GM12878 (cell line): ENCODE measurements around the gene GIPC1. TPM values are rescaled to one million over a fixed set of nuclear protein-coding genes. Genes with fewer than 3 reads are reported as not detected.

Source experiments
- ATAC-seq: fragments of 200-7000 bp; cut with Tn5 transposase; 3 replicates; pipeline ENCODE4 v1.9.1; 2020; ENCODE audit warnings: mild to moderate bottlenecking, moderate library complexity
- BruUV-seq: library from RNA; stranded (reverse); fragments of 400-500 nt; replicated peaks from 2 replicates; lab custom pipeline; 2021; lab: Mats Ljungman, UMichigan
- CTCF ChIA-PET: fragments of 300-600 bp; sonication (Branson Sonifier 250); formaldehyde crosslinking; extraction: SDS; loops from one replicate; lab custom pipeline; 2021; ENCODE audit warnings: inconsistent platforms; lab: Yijun Ruan, JAX
- POLR2A ChIA-PET: fragments of 350-600 bp; formaldehyde crosslinking; extraction: SDS; loops from one replicate; lab custom pipeline; 2021; ENCODE audit warnings: inconsistent platforms; lab: Charles Lee
- RAD21 ChIA-PET: fragments of 300-600 bp; sonication (Branson Sonifier 250); formaldehyde crosslinking; loops from one replicate; lab custom pipeline; 2023; ENCODE audit warnings: antibody characterized with exemption; ENCODE audit not compliant: unreplicated experiment; lab: Charles Lee
- SMC1A ChIA-PET: fragments of 300-600 bp; sonication (Branson Sonifier 250); formaldehyde crosslinking; loops from one replicate; lab custom pipeline; 2023; ENCODE audit not compliant: unreplicated experiment, uncharacterized antibody; lab: Charles Lee
- DNase-seq: peaks from one replicate; pipeline ENCODE4 v3.0.0-alpha.2; 2011; ENCODE audit warnings: low read depth, low spot score
- FAIRE-seq: peaks from 3 replicates; lab custom pipeline; 2011; peaks lifted over from hg19 to GRCh38; lab: Jason Lieb, UNC
- H2AFZ ChIP-seq: 2 replicates; pipeline ENCODE4 v1.6.0; 2011; ENCODE audit warnings: low read depth, low read length, control low read depth; ENCODE audit not compliant: control insufficient read depth
- H3K27ac ChIP-seq: 2 replicates; pipeline ENCODE4 v1.5.1; 2011; ENCODE audit warnings: control low read depth; ENCODE audit not compliant: control insufficient read depth, insufficient read depth
- H3K27me3 ChIP-seq, 2 experiments: replicated peaks in 1 of 2; 2 replicates each; pipeline versions ENCODE4 v1.6.0 to v1.6.1; 2011; ENCODE audit warnings: low read length in 1 of 2; ENCODE audit not compliant: control insufficient read depth in 2 of 2, insufficient read depth in 2 of 2
- H3K36me3 ChIP-seq, 2 experiments: 2 replicates each; pipeline ENCODE4 v1.5.1; 2011; ENCODE audit warnings: low read length in 1 of 2; ENCODE audit not compliant: control insufficient read depth in 2 of 2, insufficient read depth in 2 of 2
- H3K4me1 ChIP-seq: 2 replicates; pipeline ENCODE4 v1.6.1; 2011; ENCODE audit warnings: mild to moderate bottlenecking, low read length, moderate library complexity, mixed read lengths; ENCODE audit not compliant: control insufficient read depth, insufficient read depth
- H3K4me2 ChIP-seq: 2 replicates; pipeline ENCODE4 v1.6.0; 2011; ENCODE audit warnings: control low read depth; ENCODE audit not compliant: control insufficient read depth, insufficient read depth
- H3K4me3 ChIP-seq: fragments of 200-600 bp; sonication (generic); 2 replicates; pipeline ENCODE4 v1.5.1; 2016
- H3K79me2 ChIP-seq: 2 replicates; pipeline ENCODE4 v1.6.0; 2011; ENCODE audit warnings: low read length; ENCODE audit not compliant: control insufficient read depth, insufficient read depth
- H3K9ac ChIP-seq: 2 replicates; pipeline ENCODE4 v1.8.0; 2011; ENCODE audit warnings: low read length, control low read depth, mixed read lengths; ENCODE audit not compliant: control insufficient read depth, insufficient read depth
- H3K9me3 ChIP-seq: replicated peaks from 3 replicates; pipeline ENCODE4 v1.5.1; 2011; ENCODE audit warnings: mild to moderate bottlenecking, low read length; ENCODE audit not compliant: control insufficient read depth, insufficient read depth
- H4K20me1 ChIP-seq: 2 replicates; pipeline ENCODE4 v1.6.0; 2011; ENCODE audit not compliant: control insufficient read depth, insufficient read depth
- HDAC2 ChIP-seq: fragments of 200-600 bp; sonication (generic); IDR thresholded peaks from 2 replicates; pipeline ENCODE4 v1.6.1; 2017
- MXI1 ChIP-seq: fragments of 150-350 bp; IDR thresholded peaks from 2 replicates; pipeline ENCODE4 v1.6.1; 2011; ENCODE audit warnings: low read depth, mild to moderate bottlenecking, inconsistent platforms, low read length, improper control_type of control experiment
- RAD21 ChIP-seq: IDR thresholded peaks from 2 replicates; pipeline ENCODE4 v1.6.1; 2011; ENCODE audit warnings: mild to moderate bottlenecking, low read depth, low read length, moderate library complexity; ENCODE audit not compliant: insufficient read depth
- SREBF1 ChIP-seq: IDR thresholded peaks from 2 replicates; pipeline ENCODE4 v1.6.1; 2012; ENCODE audit warnings: mild to moderate bottlenecking, low read length
- WGBS: methylation state at CpG from one replicate; pipeline ENCODE4 v1.1.6; 2016; ENCODE audit warnings: low lambda C conversion rate; ENCODE audit not compliant: insufficient replicate concordance, insufficient coverage; ENCODE audit errors: missing lambda C conversion rate; 5-methylcytosine and 5-hydroxymethylcytosine counted together
- in situ Hi-C: fragments of 300-500 bp; cut with MboI; formaldehyde crosslinking; loops from 9 replicates; pipeline ENCODE4 v1.14.3; 2018; ENCODE audit warnings: mixed read lengths
- intact Hi-C: fragments of 100-400 bp; cut with micrococcal nuclease; formaldehyde crosslinking; loops from one replicate; pipeline ENCODE4 v1.14.2; 2022; ENCODE audit not compliant: unreplicated experiment
- polyA plus RNA-seq, 11 experiments: library from polyadenylated mRNA; depleted of rRNA in 4 of 11; unstranded in 6 of 11; stranded (reverse) in 5 of 11; fragments of >200 nt; fragmentation: Nextera tagmentation in 4 of 11; fragmentation: Illumina TruSeq in 1 of 11; extraction: Ambion mirVana in 4 of 11; extraction: Trizol in 1 of 11; gene quantifications; 1 replicate in 1 of 11; 2 replicates in 10 of 11; pipeline versions ENCODE4 v1.2.1 to v1.2.3, GENCODE V29; 2011 to 2016; ENCODE audit warnings: inconsistent platforms in 2 of 11, missing spikeins in 2 of 11, low read depth in 1 of 11
- total RNA-seq, 4 experiments: library from RNA; depleted of rRNA in 3 of 4; stranded (reverse); fragments of >200 nt in 3 of 4; fragmentation: Illumina TruSeq in 1 of 4; extraction: Trizol in 1 of 4; gene quantifications; 2 replicates each; pipeline versions ENCODE4 v1.2.1 to v1.2.3, GENCODE V29; 2013 to 2021
- TF ChIP-seq, protein P1 (sequence below): IDR thresholded peaks from 2 replicates; pipeline ENCODE4 v1.6.1; 2012; ENCODE audit warnings: low read depth, low read length, improper control_type of control experiment

The GIPC1 gene
- total and polyA plus RNA-seq, 10 of the 15 experiments (the other 5 are each of a cell fraction or from before 2014, with no cell fraction given) = 0.47 to 24.1 (median 13.6) TPM

DNA sequence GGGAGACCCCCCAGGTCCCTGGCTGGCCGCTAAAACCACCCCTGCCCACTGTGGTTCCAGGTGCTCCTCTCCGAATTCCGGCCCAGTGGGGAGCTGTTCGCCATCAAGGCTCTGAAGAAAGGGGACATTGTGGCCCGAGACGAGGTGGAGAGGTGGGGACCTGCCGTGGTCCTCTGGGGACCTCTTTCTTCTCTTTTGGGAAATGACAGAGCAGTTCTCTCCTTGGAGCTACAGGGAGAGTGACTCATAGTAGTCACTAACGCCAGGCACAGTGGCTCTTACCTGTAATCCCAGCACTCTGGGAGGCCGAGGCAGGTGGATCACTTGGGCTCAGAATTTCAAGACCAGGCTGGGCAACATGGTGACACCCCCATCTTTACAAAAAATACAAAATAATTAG is 28.1 kb downstream of the GIPC1 start:
- no peaks in the 10 kb centered on the region for H4K20me1 ChIP-seq
- H3K79me2 ChIP-seq = no peaks in the 10 kb centered on the region
- CTCF ChIA-PET = interaction anchor here (0.9 to 2.4 kb wide), 9 partner anchors 10 to 331 kb away, joined by 3 to 8 read pairs (median 3); partner anchors contain the start of gene ASF1B
- WGBS = 39% methylated on average over 9 of the region's 9 CpGs
- H3K4me3 ChIP-seq = no peak overlapping the region
- H3K9ac ChIP-seq = no peak overlapping the region
- DNase-seq (no peak), ATAC-seq (no peak), FAIRE-seq (no peak)
- H3K36me3 ChIP-seq = peaks cover 7 to 8% of the 10 kb centered on the region in 2 experiments; a peak in 3 of 4 replicates
- peaks cover 0 to under 1% of the 10 kb centered on the region in 2 experiments; a peak in 2 of 4 replicates for H3K27me3 ChIP-seq
- POLR2A ChIA-PET = no interaction called here
- in situ Hi-C loops (no loop called here), intact Hi-C loops (no loop called here)
- no TSS peak for BruUV-seq
- SMC1A ChIA-PET = no interaction called here
- RAD21 ChIA-PET = interaction anchor here (1.2 kb wide), 1 partner anchor 38 kb away, joined by 3 read pairs; no protein-coding TSS in a partner anchor
- no peaks in the 10 kb centered on the region for H3K4me1 ChIP-seq
- no peak overlapping the region for H3K4me2 ChIP-seq
- no peak overlapping the region for H3K27ac ChIP-seq
- no peaks in the 10 kb centered on the region for H3K9me3 ChIP-seq
- H2AFZ ChIP-seq = no peak overlapping the region
- TF ChIP-seq HDAC2 = no peak
- 0 out of 2 replicates have a peak, but pooled peaks have one; percentile 23 for TF ChIP-seq RAD21
- TF ChIP-seq, all 136 proteins: peak for 1

DNA sequence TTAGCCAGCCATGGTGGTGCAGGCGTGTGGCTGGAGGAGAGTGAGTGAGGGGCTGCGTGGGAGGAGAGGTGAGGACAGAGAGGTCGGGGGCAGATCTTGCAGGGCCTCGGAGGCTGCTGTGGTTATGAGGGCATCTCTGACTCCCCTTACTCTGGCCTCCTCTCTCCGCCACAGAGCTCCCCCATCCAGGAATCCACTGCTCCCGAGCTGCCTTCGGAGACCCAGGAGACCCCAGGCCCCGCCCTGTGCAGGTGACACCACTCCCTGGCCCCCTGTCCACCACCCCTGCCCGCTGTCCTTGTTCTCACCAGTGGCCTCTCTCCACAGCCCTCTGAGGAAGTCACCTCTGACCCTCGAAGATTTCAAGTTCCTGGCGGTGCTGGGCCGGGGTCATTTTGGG is 28.5 kb downstream of the GIPC1 start:
- H2AFZ ChIP-seq = no peak overlapping the region
- no peaks in the 10 kb centered on the region for H3K9me3 ChIP-seq
- no TSS peak for BruUV-seq
- ChIA-PET SMC1A (no interaction called here), RAD21 (interaction anchor here (1.2 kb wide), 1 partner anchor 38 kb away, joined by 3 read pairs; no protein-coding TSS in a partner anchor), POLR2A (interaction anchor here (0.5 to 0.6 kb wide), 2 partner anchors 71 to 1984 kb away, joined by 3 read pairs; no protein-coding TSS in a partner anchor), CTCF (interaction anchor here (0.6 to 2.4 kb wide), 6 partner anchors 13 to 599 kb away, joined by 3 to 8 read pairs (median 3); no protein-coding TSS in a partner anchor)
- 84% methylated on average over 8 of the region's 12 CpGs for WGBS
- FAIRE-seq = no peak
- no peak for ATAC-seq
- no peak for TF ChIP-seq SREBF1
- no peak for TF ChIP-seq MXI1
- TF ChIP-seq, protein P1, sequence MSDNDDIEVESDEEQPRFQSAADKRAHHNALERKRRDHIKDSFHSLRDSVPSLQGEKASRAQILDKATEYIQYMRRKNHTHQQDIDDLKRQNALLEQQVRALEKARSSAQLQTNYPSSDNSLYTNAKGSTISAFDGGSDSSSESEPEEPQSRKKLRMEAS = no peak
- in situ Hi-C loops (no loop called here), intact Hi-C loops (no loop called here)
- no peak overlapping the region for H3K9ac ChIP-seq
- H3K36me3 ChIP-seq = peaks cover 7 to 8% of the 10 kb centered on the region in 2 experiments; a peak in 3 of 4 replicates
- H4K20me1 ChIP-seq = no peaks in the 10 kb centered on the region
- no peaks in the 10 kb centered on the region for H3K79me2 ChIP-seq
- H3K4me3 ChIP-seq = no peak overlapping the region
- no peaks in the 10 kb centered on the region for H3K4me1 ChIP-seq
- H3K27ac ChIP-seq = no peak overlapping the region
- no peaks in the 10 kb centered on the region for H3K27me3 ChIP-seq
- no peak overlapping the region for H3K4me2 ChIP-seq
- DNase-seq = no peak
